Endodermal cell (in vitro differentiated cells): ENCODE measurements around the gene ST6GAL1. TPM values are rescaled to one million over a fixed set of nuclear protein-coding genes. Genes with fewer than 3 reads are reported as not detected.

ENCODE experiments used
- DNase-seq: peaks from one replicate; pipeline ENCODE4 v3.0.0-alpha.2; 2017
- H3K27ac ChIP-seq: 2 replicates; pipeline ENCODE4 v1.5.1; 2013; ENCODE audit warnings: mild to moderate bottlenecking, low read depth, low read length, moderate library complexity
- H3K27me3 ChIP-seq: 2 replicates; pipeline ENCODE4 v1.6.1; 2013; ENCODE audit warnings: mild to moderate bottlenecking, low read length, moderate library complexity; ENCODE audit not compliant: insufficient read depth, control insufficient read depth, poor library complexity, severe bottlenecking
- H3K36me3 ChIP-seq: 2 replicates; pipeline ENCODE4 v1.7.0; 2013; ENCODE audit warnings: mild to moderate bottlenecking, low read length, moderate library complexity; ENCODE audit not compliant: control insufficient read depth, insufficient read depth
- H3K4me1 ChIP-seq: one replicate; pipeline ENCODE4 v1.7.0; 2013; ENCODE audit warnings: low read length; ENCODE audit not compliant: control insufficient read depth, insufficient read depth
- H3K4me3 ChIP-seq: 2 replicates; pipeline ENCODE4 v1.5.1; 2013; ENCODE audit warnings: mild to moderate bottlenecking, low read length, moderate library complexity
- H3K9ac ChIP-seq: 2 replicates; pipeline ENCODE4 v1.6.1; 2013; ENCODE audit warnings: mild to moderate bottlenecking, low read length, moderate library complexity; ENCODE audit not compliant: poor library complexity, severe bottlenecking; ENCODE audit errors: extremely low read depth
- H3K9me3 ChIP-seq: 2 replicates; pipeline ENCODE4 v1.6.1; 2013; ENCODE audit warnings: mild to moderate bottlenecking, low read length, moderate library complexity; ENCODE audit not compliant: control insufficient read depth
- H3K27ac Mint-ChIP-seq: 2 replicates; pipeline ENCODE4 v1.8.0; 2020; ENCODE audit warnings: mixed read lengths
- H3K27me3 Mint-ChIP-seq: 2 replicates; pipeline ENCODE4 v1.8.0; 2021; ENCODE audit warnings: mild to moderate bottlenecking, mixed read lengths; ENCODE audit not compliant: insufficient read depth
- H3K36me3 Mint-ChIP-seq: 2 replicates; pipeline ENCODE4 v1.8.0; 2020; ENCODE audit warnings: low read depth, mixed read lengths
- H3K4me1 Mint-ChIP-seq: 2 replicates; pipeline ENCODE4 v1.8.0; 2020; ENCODE audit warnings: mixed read lengths
- H3K4me3 Mint-ChIP-seq: 2 replicates; pipeline ENCODE4 v1.8.0; 2020; ENCODE audit warnings: mild to moderate bottlenecking, moderate library complexity, mixed read lengths
- H3K9me3 Mint-ChIP-seq: 2 replicates; pipeline ENCODE4 v1.8.0; 2020; ENCODE audit warnings: mild to moderate bottlenecking, mixed read lengths
- CTCF ChIP-seq: fragments of 200-600 bp; sonication (generic); conservative IDR thresholded peaks from 2 replicates; pipeline ENCODE4 v1.5.0; 2021; ENCODE audit warnings: antibody characterized with exemption, mild to moderate bottlenecking
- WGBS, 2 experiments: methylation state at CpG; one replicate each; pipeline versions ENCODE4 v1.1.5 to v1.1.7; 2013; ENCODE audit warnings: missing lambda C conversion rate in 2 of 2, mixed read lengths in 1 of 2; ENCODE audit not compliant: insufficient coverage in 1 of 2, insufficient read length in 1 of 2; 5-methylcytosine and 5-hydroxymethylcytosine counted together
- total RNA-seq, 2 donors: library from RNA; stranded (reverse); fragmentation: NEBNext Ultra II Directional in 1 of 2; extraction: Animal tissue kit (Norgen Biotek cat#: 25700) in 1 of 2; gene quantifications; 2 replicates in 1 of 2; 3 replicates in 1 of 2; pipeline ENCODE4 v1.2.1, GENCODE V29; 2021

The ST6GAL1 gene
- total RNA-seq, 2 donors from 2014 or later, result 79.3 to 82.4 TPM

DNA sequence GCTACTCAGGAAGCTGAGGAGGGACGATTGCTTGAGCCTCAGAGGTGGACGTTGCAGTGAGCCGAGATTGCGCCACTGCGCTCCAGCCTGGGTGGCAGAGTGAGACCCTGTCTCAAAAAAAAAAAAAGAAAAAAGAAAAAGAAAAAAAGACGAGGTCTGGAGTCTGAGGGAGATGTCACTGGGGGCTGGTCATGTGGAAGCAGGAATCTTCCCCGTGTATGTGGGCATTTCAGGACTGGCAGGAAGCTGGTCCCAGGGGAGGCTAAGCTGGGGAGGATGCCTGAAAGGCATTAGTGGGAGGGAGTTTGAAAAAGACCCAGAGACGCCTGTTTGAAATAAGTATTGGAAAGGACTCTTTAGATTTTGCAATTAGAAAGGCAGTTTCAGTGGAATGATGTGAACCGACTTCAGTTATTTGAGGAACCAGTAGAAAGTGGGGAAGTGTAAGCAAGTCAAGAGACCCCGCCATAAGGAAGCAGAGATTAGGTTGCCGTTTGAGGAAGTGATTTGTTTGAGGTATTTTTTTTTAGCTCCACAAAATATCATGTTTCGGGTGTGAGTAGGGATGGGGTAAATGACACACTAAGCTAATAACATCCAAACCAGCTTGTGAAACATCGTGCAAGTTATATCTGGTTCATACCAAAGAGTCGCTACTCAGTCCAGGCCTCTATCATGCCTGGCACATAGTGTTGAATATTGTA lies 55.5 kb downstream of the ST6GAL1 start:
- Histone ChIP-seq H3K9ac (no peak overlapping the region), H3K9me3 (no peaks in the 10 kb centered on the region), H3K4me3 (no peak overlapping the region), H3K27ac (no peak overlapping the region), H3K27me3 (no peaks in the 10 kb centered on the region), H3K36me3 (peaks cover 28% of the 10 kb centered on the region), H3K4me1 (peaks cover 7% of the 10 kb centered on the region)
- WGBS, 2 experiments, result 93 to 97% methylated on average over 3 to 11 of the region's 14 CpGs
- Mint-ChIP-seq H3K27me3 (no peaks in the 10 kb centered on the region), H3K9me3 (no peaks in the 10 kb centered on the region), H3K4me1 (peaks cover 22% of the 10 kb centered on the region), H3K4me3 (no peak overlapping the region), H3K27ac (no peak overlapping the region), H3K36me3 (peaks cover 51% of the 10 kb centered on the region)
- TF ChIP-seq CTCF, result no peak
- DNase-seq, result no peak

- no peak for TF ChIP-seq CTCF
- H3K4me3 ChIP-seq, result no peak overlapping the region
- 94 to 97% methylated on average over 6 to 8 of the region's 8 CpGs for WGBS, 2 experiments
- H3K27me3 ChIP-seq, result no peaks in the 10 kb centered on the region
- Mint-ChIP-seq H3K27me3 (no peaks in the 10 kb centered on the region), H3K4me3 (no peak overlapping the region), H3K4me1 (peaks cover 22% of the 10 kb centered on the region), H3K27ac (no peak overlapping the region), H3K9me3 (no peaks in the 10 kb centered on the region), H3K36me3 (peaks cover 52% of the 10 kb centered on the region)
- no peak overlapping the region for H3K9ac ChIP-seq
- peaks cover 23% of the 10 kb centered on the region for H3K36me3 ChIP-seq
- H3K27ac ChIP-seq, result no peak overlapping the region
- no peak for DNase-seq
- no peaks in the 10 kb centered on the region for H3K9me3 ChIP-seq
- H3K4me1 ChIP-seq, result peaks cover 7% of the 10 kb centered on the region
Observed at GRCh38 chr3:186986406-186986805, 56.1 kb downstream of the ST6GAL1 start.

DNA sequence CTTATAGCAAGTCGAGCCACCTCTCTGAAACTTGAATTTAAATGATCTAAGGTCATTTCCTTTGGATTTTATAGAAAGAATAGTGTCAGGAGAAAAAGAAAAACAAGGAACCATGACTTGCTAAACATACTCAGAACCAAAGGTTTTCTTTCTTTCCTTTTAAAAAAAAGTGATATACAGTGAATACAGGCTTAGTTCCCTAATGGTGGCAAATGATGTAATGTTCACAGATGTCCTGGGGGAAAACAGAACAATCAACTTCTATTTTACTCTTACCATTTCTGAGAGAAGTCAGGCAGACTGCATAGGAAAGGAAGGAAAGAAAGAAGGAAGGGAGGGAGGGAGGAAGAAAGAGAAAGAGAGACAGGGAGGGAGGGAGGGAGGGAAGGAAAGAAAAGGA lies 56.5 kb downstream of the ST6GAL1 start:
- no peak overlapping the region for H3K27ac Mint-ChIP-seq
- Histone ChIP-seq H3K4me3 (no peak overlapping the region), H3K9ac (no peak overlapping the region), H3K27me3 (no peaks in the 10 kb centered on the region), H3K27ac (no peak overlapping the region), H3K9me3 (no peaks in the 10 kb centered on the region), H3K4me1 (peaks cover 7% of the 10 kb centered on the region), H3K36me3 (peaks cover 20% of the 10 kb centered on the region)
- H3K4me1 Mint-ChIP-seq, result peaks cover 22% of the 10 kb centered on the region
- DNase-seq, result no peak
- H3K27me3 Mint-ChIP-seq, result no peaks in the 10 kb centered on the region
- no peak overlapping the region for H3K4me3 Mint-ChIP-seq
- H3K36me3 Mint-ChIP-seq, result peaks cover 49% of the 10 kb centered on the region
- WGBS, 2 experiments, result 100% methylated on average over 1 of the region's 1 CpG; no CpG with 5 or more reads in 1 of the 2 experiments
- no peak for TF ChIP-seq CTCF
- no peaks in the 10 kb centered on the region for H3K9me3 Mint-ChIP-seq
